Measurements from ENCODE around the gene ITLN1. TPM values are rescaled to one million over a fixed set of nuclear protein-coding genes. Genes with fewer than 3 reads are reported as not detected.

Gene ITLN1
- polyA plus RNA-seq, 1 experiment, result not detected

DNA sequence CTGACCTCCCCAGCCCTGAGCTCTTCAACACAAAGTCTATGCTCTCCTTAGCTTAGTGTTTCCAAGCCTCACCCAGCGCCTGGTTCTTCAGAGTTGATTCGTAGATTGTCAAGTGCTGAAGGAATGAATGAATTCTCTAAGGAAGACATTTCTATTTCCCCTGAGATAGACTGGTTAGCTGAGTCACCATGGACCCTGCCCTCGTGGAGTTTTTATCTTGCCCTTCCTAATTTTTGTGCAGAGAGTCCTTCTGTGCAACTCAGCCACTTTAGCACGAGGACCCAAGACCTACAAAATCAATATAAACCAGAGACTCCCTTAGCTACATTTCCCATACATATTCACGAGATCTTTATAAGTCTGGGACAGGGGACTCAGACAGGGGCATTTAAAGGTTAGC lies 19.6 kb downstream of the ITLN1 start:
- TF ChIP-seq, protein P1, sequence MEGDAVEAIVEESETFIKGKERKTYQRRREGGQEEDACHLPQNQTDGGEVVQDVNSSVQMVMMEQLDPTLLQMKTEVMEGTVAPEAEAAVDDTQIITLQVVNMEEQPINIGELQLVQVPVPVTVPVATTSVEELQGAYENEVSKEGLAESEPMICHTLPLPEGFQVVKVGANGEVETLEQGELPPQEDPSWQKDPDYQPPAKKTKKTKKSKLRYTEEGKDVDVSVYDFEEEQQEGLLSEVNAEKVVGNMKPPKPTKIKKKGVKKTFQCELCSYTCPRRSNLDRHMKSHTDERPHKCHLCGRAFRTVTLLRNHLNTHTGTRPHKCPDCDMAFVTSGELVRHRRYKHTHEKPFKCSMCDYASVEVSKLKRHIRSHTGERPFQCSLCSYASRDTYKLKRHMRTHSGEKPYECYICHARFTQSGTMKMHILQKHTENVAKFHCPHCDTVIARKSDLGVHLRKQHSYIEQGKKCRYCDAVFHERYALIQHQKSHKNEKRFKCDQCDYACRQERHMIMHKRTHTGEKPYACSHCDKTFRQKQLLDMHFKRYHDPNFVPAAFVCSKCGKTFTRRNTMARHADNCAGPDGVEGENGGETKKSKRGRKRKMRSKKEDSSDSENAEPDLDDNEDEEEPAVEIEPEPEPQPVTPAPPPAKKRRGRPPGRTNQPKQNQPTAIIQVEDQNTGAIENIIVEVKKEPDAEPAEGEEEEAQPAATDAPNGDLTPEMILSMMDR (IDR thresholded peaks at IDR 0.05; ENCODE audit: low read depth, low read length), result no peak
- no peak for DNase-seq (ENCODE audit: low read depth, low spot score)
- H3K27ac ChIP-seq (ENCODE audit: low read depth, low read length), result no peak overlapping the region
- H3K9me3 ChIP-seq (ENCODE audit: control insufficient read depth, insufficient read depth, low read length), result no peaks in the 10 kb centered on the region
- ChIA-PET POLR2A (no interaction called here), CTCF (no interaction called here)
- no peak overlapping the region for H3K4me3 ChIP-seq (ENCODE audit: low read depth, low read length)
- no peaks in the 10 kb centered on the region for H3K27me3 ChIP-seq (ENCODE audit: control insufficient read depth, insufficient read depth, low read length)

DNA sequence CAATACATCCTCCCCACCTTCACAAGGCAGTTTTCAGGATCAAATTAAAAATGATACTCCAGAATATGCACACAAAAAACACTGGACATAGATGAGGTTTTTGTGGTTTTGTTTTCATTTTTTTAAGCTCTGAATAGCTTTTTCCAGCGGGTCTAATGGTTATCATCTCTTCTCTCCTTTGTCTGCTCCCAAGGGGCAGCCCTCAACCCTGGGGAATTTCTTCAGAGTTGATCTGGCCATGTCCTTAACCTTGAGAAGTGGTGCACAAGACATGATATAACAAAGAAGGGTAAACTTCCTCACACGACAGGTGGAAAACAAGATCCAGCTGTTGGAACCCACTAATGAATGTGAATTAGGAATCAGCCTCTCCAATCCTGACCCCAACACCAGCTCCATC lies 20.8 kb downstream of the ITLN1 start:
- ChIA-PET POLR2A (no interaction called here), CTCF (no interaction called here)
- Histone ChIP-seq H3K4me3 (ENCODE audit: low read depth, low read length) (no peak overlapping the region), H3K27me3 (ENCODE audit: control insufficient read depth, insufficient read depth, low read length) (no peaks in the 10 kb centered on the region), H3K9me3 (ENCODE audit: control insufficient read depth, insufficient read depth, low read length) (no peaks in the 10 kb centered on the region), H3K27ac (ENCODE audit: low read depth, low read length) (no peak overlapping the region)
- TF ChIP-seq, protein P1 (IDR thresholded peaks at IDR 0.05; ENCODE audit: low read depth, low read length), result no peak
- DNase-seq (ENCODE audit: low read depth, low spot score), result no peak

DNA sequence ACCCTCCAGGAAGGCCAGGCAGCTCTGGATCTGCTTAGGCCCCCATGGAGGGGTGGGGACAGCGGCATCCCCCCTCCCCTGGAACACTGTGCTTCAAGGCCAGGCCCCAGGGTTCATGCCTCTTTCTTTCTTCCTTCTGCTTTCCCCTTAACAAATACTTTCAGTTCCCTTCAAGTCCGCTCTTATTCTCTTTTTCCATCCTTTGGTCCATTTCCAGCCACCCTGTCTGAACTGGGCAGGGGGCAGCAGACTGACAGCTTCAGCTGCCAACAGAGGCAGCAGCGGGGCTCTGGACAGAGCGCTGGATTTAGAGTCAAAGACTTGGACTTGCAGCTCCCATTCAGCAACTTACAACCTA lies 21.2 kb downstream of the ITLN1 start:
- POLR2A ChIA-PET, result no interaction called here

DNA sequence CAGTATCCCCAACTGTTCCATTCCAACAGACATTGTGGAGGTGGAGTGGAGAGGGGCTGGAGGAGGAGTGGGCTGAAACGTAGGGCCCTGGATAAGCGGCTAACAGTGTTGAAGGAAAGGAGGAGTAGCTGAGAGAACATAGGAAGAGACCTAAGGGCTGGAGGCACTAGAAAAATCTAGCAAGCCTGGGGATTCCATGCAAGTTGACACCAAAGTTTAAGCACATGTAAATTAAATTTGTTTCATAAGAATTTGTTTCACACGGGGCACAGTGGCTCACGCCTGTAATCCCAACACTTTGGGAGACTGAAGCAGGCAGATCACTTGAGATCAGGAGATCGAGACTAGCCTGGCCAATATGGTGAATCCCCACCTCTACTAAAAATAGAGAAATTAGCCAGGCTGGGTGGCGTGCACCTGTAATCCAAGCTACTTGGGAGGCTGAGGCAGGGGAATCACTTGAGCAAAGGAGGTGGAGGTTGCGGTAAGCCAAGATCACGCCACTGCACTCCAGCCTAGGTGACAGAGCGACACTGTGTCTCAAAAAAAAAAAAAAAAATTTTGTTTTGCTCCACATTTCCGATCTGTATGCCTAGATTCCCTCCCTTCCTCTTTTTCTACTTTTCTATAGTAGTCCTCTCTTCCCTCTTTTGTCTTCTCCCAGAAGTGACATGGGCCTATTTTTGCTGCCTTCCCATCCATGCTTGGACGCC lies 21.8 kb downstream of the ITLN1 start:
- Histone ChIP-seq H3K27ac (ENCODE audit: low read depth, low read length) (no peak overlapping the region), H3K9me3 (ENCODE audit: control insufficient read depth, insufficient read depth, low read length) (no peaks in the 10 kb centered on the region), H3K27me3 (ENCODE audit: control insufficient read depth, insufficient read depth, low read length) (no peaks in the 10 kb centered on the region), H3K4me3 (ENCODE audit: low read depth, low read length) (no peak overlapping the region)
- ChIA-PET POLR2A (no interaction called here), CTCF (no interaction called here)
- no peak for DNase-seq (ENCODE audit: low read depth, low spot score)
- TF ChIP-seq, protein P1 (IDR thresholded peaks at IDR 0.05; ENCODE audit: low read depth, low read length), result no peak

More for the DNA sequence above, 21.2 kb downstream of the ITLN1 start:
- Histone ChIP-seq H3K27ac (ENCODE audit: low read depth, low read length) (no peak overlapping the region), H3K9me3 (ENCODE audit: control insufficient read depth, insufficient read depth, low read length) (no peaks in the 10 kb centered on the region), H3K27me3 (ENCODE audit: control insufficient read depth, insufficient read depth, low read length) (no peaks in the 10 kb centered on the region), H3K4me3 (ENCODE audit: low read depth, low read length) (no peak overlapping the region)
- no peak for DNase-seq (ENCODE audit: low read depth, low spot score)
- TF ChIP-seq, protein P1 (IDR thresholded peaks at IDR 0.05; ENCODE audit: low read depth, low read length), result no peak
- CTCF ChIA-PET, result no interaction called here

DNA sequence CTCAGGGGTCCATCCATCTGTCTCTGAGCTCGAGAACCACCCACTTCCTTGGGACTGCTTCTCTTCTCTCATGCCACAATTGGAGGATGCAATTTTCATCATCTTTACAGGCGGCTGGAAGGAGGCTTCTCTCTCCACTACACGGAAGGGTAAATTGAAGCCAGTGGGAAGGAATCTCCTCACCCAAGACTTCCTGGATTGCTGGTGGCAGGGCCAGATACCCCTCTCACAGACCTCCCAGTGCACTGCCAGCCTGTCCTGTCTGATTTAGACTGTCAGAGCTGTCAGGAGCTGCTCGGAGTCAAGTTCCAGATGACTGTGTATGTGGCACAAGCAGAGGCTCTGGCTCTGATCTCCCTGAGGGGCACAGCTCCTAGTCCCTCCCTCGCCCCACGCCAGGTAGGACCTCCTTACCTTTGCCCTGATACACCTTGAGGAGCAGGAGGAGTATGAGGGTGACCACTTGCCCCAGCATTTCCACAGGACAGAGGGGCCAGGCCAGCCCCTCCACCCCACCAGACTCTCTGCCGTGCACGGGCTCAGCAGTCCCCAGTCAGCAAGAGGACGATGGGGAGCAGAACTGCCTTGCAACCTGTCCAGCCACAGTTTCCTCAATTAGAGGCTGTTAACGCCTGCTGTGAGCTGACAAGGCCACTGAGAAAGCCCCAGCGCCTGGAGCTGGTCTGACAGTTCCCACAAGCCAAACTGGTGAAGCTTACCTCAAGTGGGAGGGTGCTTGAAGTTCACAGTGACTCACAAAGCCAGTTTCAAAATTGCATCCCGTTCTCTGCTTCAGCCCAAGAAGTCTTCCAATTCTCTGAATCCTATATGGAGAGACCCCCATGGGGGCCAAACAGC lies 22.5 kb downstream of the ITLN1 start, which contains the start of gene CD244:
CD244 (minus strand) TSS at position 685 of the 858 bp plus-strand sequence; CDS start at position 475, 210 bp downstream.
- no peak for DNase-seq (ENCODE audit: low read depth, low spot score)
- Histone ChIP-seq H3K27me3 (ENCODE audit: control insufficient read depth, insufficient read depth, low read length) (no peaks in the 10 kb centered on the region), H3K4me3 (ENCODE audit: low read depth, low read length) (no peak within 1 kb of the TSS), H3K27ac (ENCODE audit: low read depth, low read length) (no peak within 1 kb of the TSS), H3K9me3 (ENCODE audit: control insufficient read depth, insufficient read depth, low read length) (no peaks in the 10 kb centered on the region)
- ChIA-PET POLR2A (no interaction called here), CTCF (interaction anchor here (0.8 kb wide), 1 partner anchor 128 kb away, joined by 5 read pairs; no protein-coding TSS in a partner anchor)
- TF ChIP-seq, protein P1 (IDR thresholded peaks at IDR 0.05; ENCODE audit: low read depth, low read length), result no peak
